CD4-positive, alpha-beta T cell treated with Interleukin-1 beta for 1 hour (primary cell): ENCODE data around the gene ERC1.

Source experiments
- DNase-seq, 2 donors: peaks; one replicate each; pipeline ENCODE4 v3.0.0-alpha.2; 2020 to 2022

The ERC1 gene

GRCh38 chr12:1419849-1420371 is 428.9 kb downstream of the ERC1 start:
- DNase-seq = no peak

DNA sequence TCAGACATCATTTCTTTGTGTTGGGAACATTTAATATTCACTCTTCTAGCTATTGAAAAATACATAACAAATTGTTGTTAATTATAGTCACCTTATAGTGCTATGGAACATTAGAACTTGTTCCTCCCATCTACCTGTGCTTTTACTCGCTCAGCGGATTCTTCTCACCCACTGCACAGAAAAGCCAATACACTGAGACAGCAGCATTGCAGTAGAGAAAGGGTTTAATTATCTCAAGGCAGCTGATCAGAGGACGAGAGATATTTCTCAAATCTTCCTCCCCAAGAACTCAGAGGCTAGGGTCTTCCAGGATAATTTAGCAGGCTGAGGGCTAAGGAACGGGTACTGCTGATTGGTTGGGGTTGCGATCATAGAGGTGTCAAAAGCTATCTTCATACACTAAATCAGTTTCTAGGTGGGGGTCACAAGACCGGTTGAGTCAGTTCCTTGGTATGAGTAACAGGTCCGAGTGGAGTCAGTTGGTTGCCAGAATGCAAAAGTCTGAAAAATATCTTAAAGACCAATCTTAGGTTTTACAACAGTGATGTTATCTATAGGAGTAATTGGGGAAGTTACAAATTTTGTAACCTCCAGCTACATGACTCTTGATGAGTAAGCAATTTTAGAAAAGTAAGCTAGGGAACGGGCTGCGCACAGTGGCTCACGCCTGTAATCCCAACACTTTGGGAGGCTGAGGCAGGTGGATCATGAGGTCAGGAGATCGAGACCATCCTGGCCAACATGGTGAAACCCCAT is 430.2 kb downstream of the ERC1 start:
- no peak for DNase-seq

GRCh38 chr12:1422604-1423315 is 431.7 kb downstream of the ERC1 start:
- peak in 1 of 2 donors; percentile 2 for DNase-seq

DNA sequence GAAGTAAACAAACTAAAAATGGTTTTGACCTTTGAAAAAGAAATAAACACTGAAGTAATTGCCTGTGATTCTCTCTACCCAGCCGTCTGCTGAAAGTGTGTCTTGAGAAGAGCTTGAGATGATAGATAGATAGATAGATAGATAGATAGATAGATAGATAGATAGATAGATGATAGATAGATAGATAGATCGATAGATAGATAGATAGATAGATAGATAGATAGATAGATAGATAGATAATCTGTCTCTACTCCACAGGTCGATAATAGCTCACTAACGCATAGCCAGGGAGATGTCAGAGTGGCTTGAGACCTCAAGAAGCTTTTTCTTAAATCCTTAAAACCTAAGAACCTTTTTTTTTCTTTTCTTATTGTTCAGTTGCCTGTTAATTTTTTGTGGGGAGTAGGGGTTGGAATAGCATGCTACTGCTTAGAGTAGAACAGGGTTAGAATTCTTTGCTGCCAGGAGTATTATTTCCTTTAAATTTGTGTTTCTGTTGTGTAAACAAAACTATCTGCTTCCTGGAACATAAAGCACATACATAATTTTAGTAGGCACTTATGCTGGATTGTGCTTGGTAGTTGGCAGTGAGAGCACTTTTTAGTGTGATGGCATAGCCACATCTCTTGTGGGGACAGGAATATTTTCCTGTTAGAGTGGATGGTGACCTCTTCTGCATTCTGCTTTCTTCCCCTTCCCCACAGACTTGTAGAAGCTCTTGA is 433.8 kb downstream of the ERC1 start:
- no peak for DNase-seq

GRCh38 chr12:1425396-1425729 is 434.3 kb downstream of the ERC1 start:
- DNase-seq = no peak

GRCh38 chr12:1428671-1429070 is 437.6 kb downstream of the ERC1 start:
- no peak for DNase-seq

- no peak for DNase-seq
Observed at GRCh38 chr12:1429980-1430379, 439.0 kb downstream of the ERC1 start.

DNA sequence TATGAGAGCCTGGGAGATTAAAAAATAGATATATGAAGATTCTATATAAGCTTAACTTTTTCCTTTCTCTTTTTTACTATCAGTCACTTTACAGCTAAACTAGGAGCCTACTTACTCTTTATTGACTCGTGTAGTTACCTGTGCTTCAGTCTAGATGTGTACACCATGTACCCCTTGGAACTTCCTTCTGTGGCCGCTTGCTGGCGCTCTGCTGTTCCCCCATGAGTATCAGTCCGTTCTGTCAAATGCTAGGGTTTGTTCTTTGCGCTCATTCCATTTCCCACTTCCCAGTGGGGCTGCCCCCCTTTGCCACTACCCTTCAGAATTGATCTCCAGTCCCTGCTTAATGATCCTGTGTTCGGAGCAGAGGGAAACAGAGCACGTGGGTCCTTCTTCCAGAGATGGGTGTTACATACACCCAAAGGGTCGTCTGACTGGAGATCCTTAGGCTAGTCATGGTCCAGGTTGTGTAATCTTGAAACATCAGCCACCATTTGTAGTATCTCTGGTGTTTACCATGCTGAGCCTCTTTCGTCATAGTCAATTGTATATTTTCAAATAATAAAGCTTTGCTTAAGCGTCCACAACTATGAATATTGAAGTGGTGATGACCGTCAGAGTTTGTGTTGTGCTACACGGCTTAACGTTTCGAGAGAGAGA is 443.4 kb downstream of the ERC1 start:
- DNase-seq = no peak

DNA sequence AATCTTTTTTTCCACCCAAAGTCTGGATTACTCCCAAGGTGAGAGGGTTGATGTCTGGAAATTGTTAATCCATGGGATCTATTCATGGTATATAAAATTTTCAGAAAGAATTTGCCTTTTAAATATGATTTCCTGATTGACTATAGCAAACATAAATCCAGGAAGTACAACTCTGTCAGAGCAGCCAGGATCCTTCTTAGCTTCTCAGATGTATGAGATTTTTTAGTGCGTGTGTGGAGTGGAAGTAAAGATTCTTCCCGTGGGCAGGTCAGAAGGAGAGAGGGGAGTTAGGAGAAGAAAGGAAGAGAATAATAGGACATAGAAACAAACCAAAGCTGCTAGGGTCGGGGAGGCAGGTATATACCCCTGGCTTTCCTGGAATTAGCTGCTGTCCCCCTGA is 444.0 kb downstream of the ERC1 start:
- no peak for DNase-seq

GRCh38 chr12:1435456-1435855 is 444.4 kb downstream of the ERC1 start:
- DNase-seq = no peak

DNA sequence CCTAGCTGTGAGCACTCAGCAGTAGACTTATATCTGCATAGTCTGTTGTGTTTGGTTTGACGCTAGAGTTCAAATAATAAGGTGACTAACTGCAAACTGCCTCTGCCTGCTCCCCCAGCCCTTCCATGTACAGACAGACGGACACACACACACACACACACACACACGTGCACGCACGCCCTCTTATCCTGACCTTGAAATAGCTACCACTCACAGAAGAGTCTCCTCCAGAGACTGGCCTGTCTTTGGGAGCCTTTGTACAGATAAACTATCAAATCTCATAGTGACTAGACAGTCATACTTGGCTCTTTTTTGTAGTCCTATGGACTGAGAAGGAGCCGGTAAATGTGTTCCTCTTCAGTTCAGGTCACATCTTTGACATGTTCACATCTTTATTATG is 445.0 kb downstream of the ERC1 start:
- DNase-seq = no peak

GRCh38 chr12:1436981-1437380 is 446.0 kb downstream of the ERC1 start:
- no peak for DNase-seq

DNA sequence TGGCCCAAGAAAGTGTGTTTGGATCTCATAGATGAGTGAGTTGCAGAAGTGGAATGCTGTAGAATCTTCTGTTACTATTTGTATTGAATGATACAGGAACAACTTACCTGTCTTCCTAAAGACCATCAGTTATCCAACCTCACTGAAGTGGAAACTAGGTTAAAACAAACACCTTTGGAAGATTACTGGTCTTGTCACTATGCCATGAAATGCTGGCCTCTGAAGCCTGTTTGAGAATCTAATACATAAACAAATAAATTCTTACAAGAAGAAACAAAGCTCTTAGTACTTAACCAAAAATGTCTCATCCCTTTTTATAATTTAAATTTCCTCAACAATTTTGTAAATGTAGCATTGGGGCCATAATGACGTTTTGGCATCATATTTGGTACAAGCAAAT is 448.2 kb downstream of the ERC1 start:
- no peak for DNase-seq

- no peak for DNase-seq
Observed at GRCh38 chr12:1439687-1440086, 448.7 kb downstream of the ERC1 start.

DNA sequence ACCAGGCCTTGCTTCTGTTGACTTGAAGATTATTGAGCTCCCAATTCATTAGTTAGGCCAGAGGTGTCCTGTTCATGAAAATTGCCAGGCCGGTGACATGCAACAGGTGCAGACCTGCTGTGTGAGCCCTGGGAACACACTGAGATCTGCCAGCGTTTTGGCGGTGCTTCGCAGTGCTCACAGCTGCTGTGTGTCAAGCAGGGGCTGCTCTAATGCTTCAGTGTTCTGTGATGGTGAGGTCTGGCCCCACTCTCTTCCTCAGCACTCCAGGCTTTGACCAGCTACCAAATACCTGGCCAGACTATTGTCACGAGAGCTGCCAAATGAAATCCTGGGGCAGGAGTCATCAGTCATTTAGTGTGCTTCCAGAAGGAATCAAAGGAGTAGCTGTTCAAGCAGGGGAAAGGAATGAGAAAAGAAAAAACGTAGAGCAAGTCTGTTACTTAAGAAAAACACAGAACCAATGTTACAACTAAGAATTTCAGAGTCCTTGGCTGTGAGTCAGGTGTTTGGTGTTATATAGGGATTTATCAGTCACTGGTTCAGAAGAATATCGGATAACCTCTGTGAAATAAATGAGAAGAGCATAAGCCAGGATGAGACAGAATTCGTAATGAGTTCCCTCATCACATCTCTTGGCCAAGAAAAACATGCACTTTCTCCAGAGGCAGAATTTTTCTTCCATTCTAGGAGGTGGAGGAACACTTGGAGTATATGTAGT is 452.6 kb downstream of the ERC1 start:
- DNase-seq = no peak

GRCh38 chr12:1444142-1444516 is 453.1 kb downstream of the ERC1 start:
- DNase-seq = no peak

- DNase-seq = no peak
Observed at GRCh38 chr12:1445807-1446206, 454.8 kb downstream of the ERC1 start.

GRCh38 chr12:1448336-1448735 is 457.3 kb downstream of the ERC1 start:
- DNase-seq = no peak

GRCh38 chr12:1453810-1454209 is 462.8 kb downstream of the ERC1 start:
- no peak for DNase-seq

- no peak for DNase-seq
Observed at GRCh38 chr12:1456885-1457284, 465.9 kb downstream of the ERC1 start.

- DNase-seq = no peak
Observed at GRCh38 chr12:1457901-1458300, 466.9 kb downstream of the ERC1 start.

GRCh38 chr12:1459339-1459738 is 468.3 kb downstream of the ERC1 start:
- DNase-seq = no peak
